Activated CD4-positive, alpha-beta T cell treated with anti-CD3 and anti-CD28 coated beads for 4 hours (primary cell): ENCODE results near the gene CCDC33.

Experiments
- DNase-seq, 2 donors: peaks; one replicate each; pipeline ENCODE4 v3.0.0-alpha.2; 2020

The CCDC33 gene

GRCh38 chr15:74259821-74260607 lies 23.9 kb downstream of the CCDC33 start:
- no peak for DNase-seq

DNA sequence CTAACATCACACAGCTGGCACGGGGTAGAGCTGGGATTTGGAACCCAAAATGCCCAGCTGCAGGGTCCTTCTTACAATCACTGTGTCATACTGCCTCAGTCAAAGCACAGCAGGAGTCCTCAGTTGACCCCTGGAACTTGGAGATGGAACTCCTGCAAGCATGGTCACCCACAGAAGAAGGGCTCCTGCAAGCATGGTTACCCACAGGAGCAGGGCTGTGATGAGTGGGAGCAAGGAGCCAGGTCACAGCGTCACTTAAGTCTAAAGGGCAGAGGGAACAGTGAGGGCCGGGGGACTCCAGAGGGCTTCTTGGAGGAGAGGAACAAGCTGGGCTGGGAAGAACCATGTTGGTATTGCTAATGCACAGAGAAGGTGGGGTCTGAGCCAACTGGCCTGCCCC lies 24.9 kb downstream of the CCDC33 start:
- no peak for DNase-seq

GRCh38 chr15:74261685-74262084 lies 25.6 kb downstream of the CCDC33 start:
- no peak for DNase-seq

DNA sequence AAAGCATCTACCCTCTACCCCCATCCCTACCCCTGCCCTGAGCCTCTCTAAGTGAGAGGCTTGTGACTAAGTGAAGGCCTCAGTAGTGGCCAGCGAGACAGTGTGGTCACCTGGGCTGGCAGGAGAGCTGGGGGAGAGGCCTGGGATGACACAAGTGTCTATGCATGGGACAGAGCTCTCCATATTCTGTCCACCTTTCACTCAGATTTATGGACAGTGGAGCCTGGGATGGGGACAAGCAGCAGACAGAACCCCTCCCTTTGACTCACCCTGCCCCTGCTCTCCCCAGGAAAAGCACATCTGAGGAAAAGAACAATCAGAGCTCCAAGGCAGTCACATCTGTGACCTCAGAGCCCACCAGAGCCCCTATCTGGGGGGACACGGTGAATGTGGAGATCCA lies 26.0 kb downstream of the CCDC33 start:
- DNase-seq, result no peak

DNA sequence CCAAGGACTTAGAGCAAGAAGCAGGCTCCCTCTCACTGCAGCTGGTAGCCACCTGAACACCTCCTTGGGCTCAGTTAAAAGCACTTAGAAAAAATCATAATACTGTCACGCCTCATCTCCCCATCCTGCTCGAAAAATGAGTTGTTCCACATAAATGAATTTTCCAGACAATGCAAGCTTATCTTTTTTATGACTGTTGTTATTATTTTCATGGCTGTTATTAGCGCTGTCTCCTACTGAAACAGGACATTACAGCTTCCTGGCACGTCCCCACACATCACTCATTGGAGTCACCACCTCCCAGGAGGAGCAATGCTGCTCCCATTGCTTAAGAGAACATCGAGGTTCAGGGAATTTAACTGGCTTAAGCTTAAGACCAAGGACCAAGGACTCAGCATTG lies 26.5 kb downstream of the CCDC33 start:
- DNase-seq, result no peak

- no peak for DNase-seq
Measured at GRCh38 chr15:74263466-74263865, 27.3 kb downstream of the CCDC33 start.

GRCh38 chr15:74264081-74264501 lies 28.0 kb downstream of the CCDC33 start:
- no peak for DNase-seq

- DNase-seq, result no peak
Measured at GRCh38 chr15:74265046-74265639, 29.0 kb downstream of the CCDC33 start.

DNA sequence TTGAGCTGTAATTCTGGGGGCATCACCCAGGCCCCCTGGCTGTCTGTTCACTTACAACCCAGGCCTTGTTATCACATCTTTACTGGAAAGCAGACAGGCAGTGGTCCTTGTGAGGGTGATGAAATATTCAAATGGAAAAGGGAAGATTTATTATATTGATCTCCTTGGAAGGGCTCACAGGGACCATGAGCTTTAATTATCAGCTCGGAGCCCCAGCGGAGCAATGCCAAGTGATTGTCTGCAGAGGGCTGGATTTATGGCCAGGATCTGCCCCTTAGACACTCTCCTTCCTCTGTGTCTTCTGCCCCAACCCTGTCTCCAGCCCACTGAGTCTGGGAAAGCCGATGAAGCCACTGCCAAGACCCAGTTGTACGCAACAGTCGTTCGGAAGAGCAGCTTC lies 31.9 kb downstream of the CCDC33 start:
- no peak for DNase-seq

DNA sequence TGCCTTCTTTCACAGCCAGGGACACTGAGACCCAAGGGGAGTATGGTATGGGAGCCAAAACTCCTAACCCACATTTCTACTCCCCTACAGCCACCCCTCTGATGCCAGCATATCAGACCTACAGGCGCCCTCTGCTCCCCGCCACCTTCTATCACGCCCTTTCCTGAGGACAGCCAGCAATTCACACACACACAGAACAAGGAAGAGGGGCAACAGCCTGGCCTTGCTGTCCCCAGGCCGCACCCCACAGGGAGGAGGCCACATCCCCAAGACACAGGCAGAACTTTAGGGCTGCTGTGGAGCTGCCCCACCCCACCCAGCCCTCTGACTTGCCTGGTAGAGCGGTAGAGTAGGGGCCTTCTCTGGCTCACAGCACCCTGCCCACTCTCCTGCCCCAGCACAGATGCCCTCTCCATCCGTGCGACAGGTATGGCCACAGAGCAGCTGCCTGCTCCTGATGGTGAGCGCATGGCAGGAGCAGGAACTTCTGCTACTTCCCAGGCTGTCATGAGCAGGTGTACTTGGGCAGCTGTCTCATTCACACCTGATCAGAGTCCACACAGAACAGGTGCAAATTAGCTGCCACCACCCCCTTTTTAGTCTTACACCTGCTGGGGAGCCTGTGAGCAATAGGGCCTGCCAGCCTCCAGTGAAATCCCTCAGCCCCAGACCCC lies 33.4 kb downstream of the CCDC33 start:
- no peak for DNase-seq

DNA sequence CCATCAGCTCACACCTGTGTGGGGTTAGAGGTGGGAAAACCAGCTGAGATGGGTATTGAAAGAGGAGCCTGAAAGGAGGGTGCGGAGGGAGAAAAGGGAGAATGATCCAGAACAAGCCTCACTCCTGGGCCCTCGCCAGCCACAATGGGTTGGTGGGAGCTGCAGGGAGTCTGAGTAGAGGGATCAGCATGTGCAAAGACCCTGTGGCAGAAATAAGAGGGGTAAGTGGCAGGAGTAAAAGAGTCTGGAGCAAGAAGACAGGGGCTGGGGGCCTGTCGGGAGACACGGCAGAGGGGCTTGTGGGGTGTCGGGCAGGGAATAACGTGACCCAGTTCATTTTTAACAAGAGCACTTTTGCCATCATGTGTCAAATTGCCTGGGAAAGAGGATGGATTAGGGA lies 34.0 kb downstream of the CCDC33 start:
- no peak for DNase-seq

DNA sequence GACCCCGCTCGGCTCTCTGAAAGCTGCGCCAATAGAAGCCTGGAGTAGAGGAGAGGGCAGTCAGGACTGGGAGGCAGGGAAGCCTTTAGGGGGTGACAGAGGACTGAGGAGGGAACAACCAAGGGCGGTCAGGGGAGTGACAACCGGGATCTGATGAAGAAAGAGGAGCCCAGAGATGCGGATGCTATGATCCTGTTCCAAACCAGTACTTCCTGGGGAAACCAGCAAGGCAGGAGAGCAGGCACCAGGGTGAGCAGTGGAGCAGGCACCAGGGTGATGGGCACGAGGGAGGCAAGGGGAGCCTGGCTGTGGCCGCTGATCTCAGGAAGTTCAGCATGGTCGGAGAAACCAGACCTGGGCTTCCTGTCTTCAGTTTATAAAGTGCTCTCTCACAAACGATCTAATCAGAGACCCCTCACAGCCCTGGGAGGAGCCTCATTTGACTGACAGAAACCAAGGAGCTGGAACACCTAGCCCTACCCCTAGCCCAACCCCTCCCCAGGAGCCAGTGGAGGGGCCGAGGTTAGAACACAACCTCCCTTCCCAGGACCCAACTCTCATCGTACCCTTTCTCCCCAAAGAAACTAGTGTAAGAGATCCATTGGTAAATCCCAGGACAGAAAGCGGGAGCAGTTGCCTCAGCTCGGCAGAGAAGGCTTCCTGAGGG lies 34.9 kb downstream of the CCDC33 start:
- no peak for DNase-seq

- DNase-seq, result no peak
Measured at GRCh38 chr15:74272812-74273211, 36.7 kb downstream of the CCDC33 start.

DNA sequence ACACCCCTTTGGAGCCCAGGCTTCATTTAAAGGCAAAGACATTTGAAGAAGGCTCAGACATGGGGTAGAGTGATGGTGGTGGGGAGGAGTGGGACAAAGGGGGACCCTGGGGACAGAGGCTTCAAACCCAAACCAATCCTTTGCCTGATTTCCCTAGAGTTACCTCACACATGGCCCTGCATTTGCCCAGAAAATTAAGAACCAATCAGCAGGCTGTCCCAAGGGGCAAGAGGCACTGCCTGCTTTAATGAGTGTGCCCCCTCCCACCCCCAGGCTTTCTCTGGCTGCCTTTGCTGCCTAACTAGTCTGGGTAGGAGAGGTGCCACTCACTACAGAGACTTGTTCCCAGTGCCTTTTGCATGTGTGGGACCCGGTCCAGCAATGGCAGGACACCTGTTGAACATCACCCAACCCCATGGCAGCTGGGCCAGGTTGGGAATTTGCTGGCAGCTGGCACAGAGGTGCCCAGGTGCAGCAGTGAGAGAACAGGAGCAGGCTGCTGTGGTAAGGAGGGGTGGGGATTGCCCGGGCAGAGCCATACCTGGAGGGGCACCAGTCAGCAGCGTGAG lies 38.4 kb downstream of the CCDC33 start:
- DNase-seq, result no peak

- DNase-seq, result no peak
Measured at GRCh38 chr15:74275957-74276356, 39.8 kb downstream of the CCDC33 start.

- no peak for DNase-seq
Measured at GRCh38 chr15:74276560-74276959, 40.4 kb downstream of the CCDC33 start.

GRCh38 chr15:74277242-74277810 lies 41.2 kb downstream of the CCDC33 start:
- DNase-seq, result no peak

- DNase-seq, result no peak
Measured at GRCh38 chr15:74278207-74278606, 42.1 kb downstream of the CCDC33 start.

- DNase-seq, result no peak
Measured at GRCh38 chr15:74281147-74282133, 45.3 kb downstream of the CCDC33 start.

GRCh38 chr15:74283368-74283767 lies 47.2 kb downstream of the CCDC33 start:
- DNase-seq, result no peak

- DNase-seq, result no peak
Measured at GRCh38 chr15:74289671-74290070, 53.5 kb downstream of the CCDC33 start.

DNA sequence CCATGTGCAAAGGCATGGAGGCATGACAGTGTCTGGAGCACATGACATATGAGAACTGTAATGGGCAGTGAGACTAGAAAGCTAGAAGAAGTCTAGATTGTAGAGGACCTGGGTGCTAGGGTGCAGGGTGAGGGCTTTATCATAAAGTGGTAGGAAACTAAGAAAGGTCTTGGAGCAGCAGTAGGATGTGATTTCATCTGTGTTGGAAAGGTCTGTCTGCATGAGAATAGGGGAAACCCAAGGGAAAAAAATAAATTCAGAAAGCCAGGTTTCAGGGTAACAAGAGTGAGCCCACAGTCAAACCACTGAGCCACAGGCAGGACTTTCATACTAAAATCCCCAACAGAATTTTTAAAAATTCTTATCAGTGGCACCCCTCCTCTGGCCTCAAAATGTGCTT lies 54.5 kb downstream of the CCDC33 start:
- DNase-seq, result no peak
